HL-60 (cell line): ENCODE results near the gene ZMYM2.

Experiments used
- GABPA ChIP-seq: IDR thresholded peaks from 2 replicates; pipeline ENCODE4 v1.6.1; 2012; ENCODE audit warnings: low read depth
- POLR2AphosphoS5 ChIP-seq: IDR thresholded peaks from 2 replicates; pipeline ENCODE4 v1.6.1; 2012; ENCODE audit warnings: low read depth
- SPI1 ChIP-seq: IDR thresholded peaks from 2 replicates; pipeline ENCODE4 v1.6.1; 2012; ENCODE audit warnings: low read depth, mild to moderate bottlenecking, borderline replicate concordance
- TF ChIP-seq, protein P1 (sequence below): IDR thresholded peaks from one replicate; pipeline ENCODE4 v1.5.1; 2011; ENCODE audit warnings: low read length, control low read depth, inconsistent platforms; ENCODE audit not compliant: insufficient read depth
- TF ChIP-seq, protein P2 (sequence below): IDR thresholded peaks from 2 replicates; pipeline ENCODE4 v1.6.1; 2012; ENCODE audit warnings: low read depth; ENCODE audit not compliant: insufficient replicate concordance

GRCh38 chr13:20134732-20135131 is 176.2 kb downstream of the ZMYM2 start:
- TF ChIP-seq, protein P1, sequence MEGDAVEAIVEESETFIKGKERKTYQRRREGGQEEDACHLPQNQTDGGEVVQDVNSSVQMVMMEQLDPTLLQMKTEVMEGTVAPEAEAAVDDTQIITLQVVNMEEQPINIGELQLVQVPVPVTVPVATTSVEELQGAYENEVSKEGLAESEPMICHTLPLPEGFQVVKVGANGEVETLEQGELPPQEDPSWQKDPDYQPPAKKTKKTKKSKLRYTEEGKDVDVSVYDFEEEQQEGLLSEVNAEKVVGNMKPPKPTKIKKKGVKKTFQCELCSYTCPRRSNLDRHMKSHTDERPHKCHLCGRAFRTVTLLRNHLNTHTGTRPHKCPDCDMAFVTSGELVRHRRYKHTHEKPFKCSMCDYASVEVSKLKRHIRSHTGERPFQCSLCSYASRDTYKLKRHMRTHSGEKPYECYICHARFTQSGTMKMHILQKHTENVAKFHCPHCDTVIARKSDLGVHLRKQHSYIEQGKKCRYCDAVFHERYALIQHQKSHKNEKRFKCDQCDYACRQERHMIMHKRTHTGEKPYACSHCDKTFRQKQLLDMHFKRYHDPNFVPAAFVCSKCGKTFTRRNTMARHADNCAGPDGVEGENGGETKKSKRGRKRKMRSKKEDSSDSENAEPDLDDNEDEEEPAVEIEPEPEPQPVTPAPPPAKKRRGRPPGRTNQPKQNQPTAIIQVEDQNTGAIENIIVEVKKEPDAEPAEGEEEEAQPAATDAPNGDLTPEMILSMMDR = no peak
- TF ChIP-seq, protein P2, sequence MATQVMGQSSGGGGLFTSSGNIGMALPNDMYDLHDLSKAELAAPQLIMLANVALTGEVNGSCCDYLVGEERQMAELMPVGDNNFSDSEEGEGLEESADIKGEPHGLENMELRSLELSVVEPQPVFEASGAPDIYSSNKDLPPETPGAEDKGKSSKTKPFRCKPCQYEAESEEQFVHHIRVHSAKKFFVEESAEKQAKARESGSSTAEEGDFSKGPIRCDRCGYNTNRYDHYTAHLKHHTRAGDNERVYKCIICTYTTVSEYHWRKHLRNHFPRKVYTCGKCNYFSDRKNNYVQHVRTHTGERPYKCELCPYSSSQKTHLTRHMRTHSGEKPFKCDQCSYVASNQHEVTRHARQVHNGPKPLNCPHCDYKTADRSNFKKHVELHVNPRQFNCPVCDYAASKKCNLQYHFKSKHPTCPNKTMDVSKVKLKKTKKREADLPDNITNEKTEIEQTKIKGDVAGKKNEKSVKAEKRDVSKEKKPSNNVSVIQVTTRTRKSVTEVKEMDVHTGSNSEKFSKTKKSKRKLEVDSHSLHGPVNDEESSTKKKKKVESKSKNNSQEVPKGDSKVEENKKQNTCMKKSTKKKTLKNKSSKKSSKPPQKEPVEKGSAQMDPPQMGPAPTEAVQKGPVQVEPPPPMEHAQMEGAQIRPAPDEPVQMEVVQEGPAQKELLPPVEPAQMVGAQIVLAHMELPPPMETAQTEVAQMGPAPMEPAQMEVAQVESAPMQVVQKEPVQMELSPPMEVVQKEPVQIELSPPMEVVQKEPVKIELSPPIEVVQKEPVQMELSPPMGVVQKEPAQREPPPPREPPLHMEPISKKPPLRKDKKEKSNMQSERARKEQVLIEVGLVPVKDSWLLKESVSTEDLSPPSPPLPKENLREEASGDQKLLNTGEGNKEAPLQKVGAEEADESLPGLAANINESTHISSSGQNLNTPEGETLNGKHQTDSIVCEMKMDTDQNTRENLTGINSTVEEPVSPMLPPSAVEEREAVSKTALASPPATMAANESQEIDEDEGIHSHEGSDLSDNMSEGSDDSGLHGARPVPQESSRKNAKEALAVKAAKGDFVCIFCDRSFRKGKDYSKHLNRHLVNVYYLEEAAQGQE = no peak
- TF ChIP-seq POLR2AphosphoS5 (no peak), GABPA (no peak), SPI1 (no peak)
